ENCODE data around the gene SPARCL1. TPM values are rescaled to one million over a fixed set of nuclear protein-coding genes. Genes with fewer than 3 reads are reported as not detected.

The SPARCL1 gene
- total and polyA plus RNA-seq, 2 of the 13 experiments (the other 11 are each of a cell fraction or from before 2014, with no cell fraction given) = 0.04 TPM; not detected in 1

DNA sequence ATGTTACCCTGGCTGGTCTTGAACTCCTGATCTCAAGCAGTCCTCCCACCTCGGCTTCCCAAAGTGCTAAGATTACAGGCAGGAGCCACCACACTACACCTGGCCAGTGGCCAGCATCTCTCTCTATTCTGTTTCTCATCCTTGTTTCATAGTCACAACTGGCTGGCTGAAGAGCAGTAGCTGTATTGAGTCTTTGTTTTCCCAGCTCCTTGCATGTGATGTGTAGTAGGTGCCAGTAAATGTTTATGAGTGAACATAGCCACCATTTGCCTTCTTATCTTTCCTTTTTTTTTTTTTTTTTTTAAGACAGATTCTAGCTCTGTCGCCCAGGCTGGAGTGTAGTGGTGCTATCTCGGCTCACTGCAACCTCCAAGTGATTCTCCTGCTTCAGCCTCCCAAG is 83.2 kb downstream of the SPARCL1 start (continued):
- TF ChIP-seq, protein P1, sequence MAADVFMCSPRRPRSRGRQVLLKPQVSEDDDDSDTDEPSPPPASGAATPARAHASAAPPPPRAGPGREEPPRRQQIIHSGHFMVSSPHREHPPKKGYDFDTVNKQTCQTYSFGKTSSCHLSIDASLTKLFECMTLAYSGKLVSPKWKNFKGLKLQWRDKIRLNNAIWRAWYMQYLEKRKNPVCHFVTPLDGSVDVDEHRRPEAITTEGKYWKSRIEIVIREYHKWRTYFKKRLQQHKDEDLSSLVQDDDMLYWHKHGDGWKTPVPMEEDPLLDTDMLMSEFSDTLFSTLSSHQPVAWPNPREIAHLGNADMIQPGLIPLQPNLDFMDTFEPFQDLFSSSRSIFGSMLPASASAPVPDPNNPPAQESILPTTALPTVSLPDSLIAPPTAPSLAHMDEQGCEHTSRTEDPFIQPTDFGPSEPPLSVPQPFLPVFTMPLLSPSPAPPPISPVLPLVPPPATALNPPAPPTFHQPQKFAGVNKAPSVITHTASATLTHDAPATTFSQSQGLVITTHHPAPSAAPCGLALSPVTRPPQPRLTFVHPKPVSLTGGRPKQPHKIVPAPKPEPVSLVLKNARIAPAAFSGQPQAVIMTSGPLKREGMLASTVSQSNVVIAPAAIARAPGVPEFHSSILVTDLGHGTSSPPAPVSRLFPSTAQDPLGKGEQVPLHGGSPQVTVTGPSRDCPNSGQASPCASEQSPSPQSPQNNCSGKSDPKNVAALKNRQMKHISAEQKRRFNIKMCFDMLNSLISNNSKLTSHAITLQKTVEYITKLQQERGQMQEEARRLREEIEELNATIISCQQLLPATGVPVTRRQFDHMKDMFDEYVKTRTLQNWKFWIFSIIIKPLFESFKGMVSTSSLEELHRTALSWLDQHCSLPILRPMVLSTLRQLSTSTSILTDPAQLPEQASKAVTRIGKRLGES (CRISPR knock-in tag; IDR thresholded peaks at IDR 0.05; ENCODE audit: borderline replicate concordance) = no peak
- TF ChIP-seq TRIM24 (CRISPR knock-in tag; IDR thresholded peaks at IDR 0.05) (no peak), MAFF (IDR thresholded peaks at IDR 0.05; ENCODE audit: low read depth, low read length) (no peak), ATF1 (CRISPR knock-in tag; IDR thresholded peaks at IDR 0.05) (no peak), ZNF101 (CRISPR knock-in tag; IDR thresholded peaks at IDR 0.05; ENCODE audit: borderline replicate concordance, low read depth) (no peak), KMT2B (CRISPR knock-in tag; IDR thresholded peaks at IDR 0.05) (no peak), MEF2D (CRISPR knock-in tag; IDR thresholded peaks at IDR 0.05) (no peak)
- TF ChIP-seq, protein P2, sequence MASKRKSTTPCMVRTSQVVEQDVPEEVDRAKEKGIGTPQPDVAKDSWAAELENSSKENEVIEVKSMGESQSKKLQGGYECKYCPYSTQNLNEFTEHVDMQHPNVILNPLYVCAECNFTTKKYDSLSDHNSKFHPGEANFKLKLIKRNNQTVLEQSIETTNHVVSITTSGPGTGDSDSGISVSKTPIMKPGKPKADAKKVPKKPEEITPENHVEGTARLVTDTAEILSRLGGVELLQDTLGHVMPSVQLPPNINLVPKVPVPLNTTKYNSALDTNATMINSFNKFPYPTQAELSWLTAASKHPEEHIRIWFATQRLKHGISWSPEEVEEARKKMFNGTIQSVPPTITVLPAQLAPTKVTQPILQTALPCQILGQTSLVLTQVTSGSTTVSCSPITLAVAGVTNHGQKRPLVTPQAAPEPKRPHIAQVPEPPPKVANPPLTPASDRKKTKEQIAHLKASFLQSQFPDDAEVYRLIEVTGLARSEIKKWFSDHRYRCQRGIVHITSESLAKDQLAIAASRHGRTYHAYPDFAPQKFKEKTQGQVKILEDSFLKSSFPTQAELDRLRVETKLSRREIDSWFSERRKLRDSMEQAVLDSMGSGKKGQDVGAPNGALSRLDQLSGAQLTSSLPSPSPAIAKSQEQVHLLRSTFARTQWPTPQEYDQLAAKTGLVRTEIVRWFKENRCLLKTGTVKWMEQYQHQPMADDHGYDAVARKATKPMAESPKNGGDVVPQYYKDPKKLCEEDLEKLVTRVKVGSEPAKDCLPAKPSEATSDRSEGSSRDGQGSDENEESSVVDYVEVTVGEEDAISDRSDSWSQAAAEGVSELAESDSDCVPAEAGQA (IDR thresholded peaks at IDR 0.05; ENCODE audit: low read depth) = no peak
- TF ChIP-seq, protein P2 (CRISPR knock-in tag; IDR thresholded peaks at IDR 0.05; ENCODE audit: borderline replicate concordance) = no peak
- TF ChIP-seq, protein P3, sequence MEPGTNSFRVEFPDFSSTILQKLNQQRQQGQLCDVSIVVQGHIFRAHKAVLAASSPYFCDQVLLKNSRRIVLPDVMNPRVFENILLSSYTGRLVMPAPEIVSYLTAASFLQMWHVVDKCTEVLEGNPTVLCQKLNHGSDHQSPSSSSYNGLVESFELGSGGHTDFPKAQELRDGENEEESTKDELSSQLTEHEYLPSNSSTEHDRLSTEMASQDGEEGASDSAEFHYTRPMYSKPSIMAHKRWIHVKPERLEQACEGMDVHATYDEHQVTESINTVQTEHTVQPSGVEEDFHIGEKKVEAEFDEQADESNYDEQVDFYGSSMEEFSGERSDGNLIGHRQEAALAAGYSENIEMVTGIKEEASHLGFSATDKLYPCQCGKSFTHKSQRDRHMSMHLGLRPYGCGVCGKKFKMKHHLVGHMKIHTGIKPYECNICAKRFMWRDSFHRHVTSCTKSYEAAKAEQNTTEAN (CRISPR knock-in tag; conservative IDR thresholded peaks at IDR 0.05) = no peak
